ENCODE results near the gene DNAH17.

DNAH17 gene

DNA sequence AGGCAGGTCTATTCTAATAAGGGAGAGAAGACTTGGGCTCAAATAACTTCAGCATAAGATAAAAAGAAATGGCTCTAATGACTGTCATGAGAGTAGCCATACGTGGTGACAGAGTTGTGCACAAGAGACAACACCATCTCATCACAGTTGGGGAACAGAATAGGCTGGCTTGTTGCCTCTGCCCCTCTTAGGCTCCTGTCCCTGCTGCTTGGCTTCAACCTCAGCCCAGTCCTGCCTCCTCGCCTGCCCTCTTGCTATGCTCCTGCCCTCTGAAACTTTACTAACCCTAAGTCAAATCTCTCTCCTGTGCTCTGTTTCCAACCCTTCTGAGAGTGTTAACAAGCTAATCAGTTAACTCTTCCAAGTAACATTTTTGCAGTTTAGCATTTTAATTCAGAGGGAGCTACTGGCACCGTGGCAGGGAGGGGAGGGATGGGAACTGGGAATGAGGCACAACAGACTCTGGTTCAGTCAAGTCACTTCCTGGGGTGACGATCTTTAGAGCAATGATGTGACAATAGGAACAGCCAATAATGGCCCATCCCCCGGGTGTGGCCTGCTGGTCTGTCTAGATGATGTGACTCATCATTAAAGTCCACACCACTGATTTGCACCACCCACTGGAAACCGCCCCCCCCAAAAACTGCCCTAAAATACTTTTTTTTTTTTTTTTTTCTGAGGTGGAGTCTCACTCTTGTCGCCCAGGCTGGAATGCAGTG, 35.5 kb downstream of the DNAH17 start:
- peak; percentile 13 for DNase-seq (ENCODE audit: low read depth)

DNA sequence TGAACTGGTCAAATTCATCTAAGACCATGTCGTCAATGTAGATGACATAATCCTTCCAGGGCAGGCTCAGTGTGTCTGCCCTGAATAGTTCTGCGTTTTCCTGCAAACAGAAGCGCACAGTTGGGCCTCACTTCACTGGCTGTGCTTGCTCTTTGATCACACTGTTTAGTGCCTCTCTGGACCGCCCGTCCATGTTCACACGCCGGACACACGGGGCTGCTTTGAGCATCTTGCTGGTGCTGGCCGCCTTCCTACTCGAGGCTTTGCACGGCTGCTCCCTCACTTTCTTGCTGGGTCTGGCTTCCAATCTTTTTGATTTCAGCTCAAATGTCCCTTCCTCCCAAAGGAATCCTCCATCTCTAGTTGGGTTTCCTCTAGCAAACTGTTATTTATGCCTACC, 37.4 kb downstream of the DNAH17 start:
- no peak for DNase-seq (ENCODE audit: low read depth)

DNA sequence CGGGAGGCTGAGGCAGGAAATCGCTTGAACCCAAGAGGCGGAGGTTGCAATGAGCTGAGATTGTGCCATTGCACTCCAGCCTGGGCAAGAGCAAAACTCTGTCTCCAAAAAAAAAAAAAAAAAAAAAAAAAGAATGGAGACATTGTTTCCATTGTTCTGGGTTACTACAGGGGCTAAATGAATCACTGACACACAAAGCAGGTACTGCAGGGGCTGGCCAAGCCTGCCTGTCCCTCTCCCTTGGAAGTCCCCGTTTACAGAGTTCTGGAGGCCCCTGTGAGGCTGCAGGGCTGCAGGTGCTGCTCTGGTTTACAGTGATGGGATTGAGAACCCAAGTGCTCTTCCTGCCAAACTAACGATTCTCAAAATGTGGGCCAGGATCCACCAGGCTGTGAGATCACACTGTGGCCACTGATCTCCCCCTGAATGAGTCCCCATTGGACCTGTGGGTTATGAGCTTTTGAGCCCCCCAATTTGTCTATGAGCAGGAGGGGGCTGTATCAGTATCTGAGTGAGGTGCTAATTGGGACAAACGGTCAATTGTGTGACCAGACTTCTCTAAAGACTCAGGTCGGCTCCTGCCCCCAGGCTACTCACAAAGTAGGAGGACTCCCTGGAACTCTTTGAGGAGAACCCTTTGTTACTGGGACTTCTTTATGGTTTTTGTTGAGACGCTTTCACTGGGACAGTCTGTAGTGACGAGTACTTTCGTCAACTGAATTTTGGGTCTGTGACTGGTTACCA, 39.0 kb downstream of the DNAH17 start:
- DNase-seq (ENCODE audit: low read depth) = no peak

DNA sequence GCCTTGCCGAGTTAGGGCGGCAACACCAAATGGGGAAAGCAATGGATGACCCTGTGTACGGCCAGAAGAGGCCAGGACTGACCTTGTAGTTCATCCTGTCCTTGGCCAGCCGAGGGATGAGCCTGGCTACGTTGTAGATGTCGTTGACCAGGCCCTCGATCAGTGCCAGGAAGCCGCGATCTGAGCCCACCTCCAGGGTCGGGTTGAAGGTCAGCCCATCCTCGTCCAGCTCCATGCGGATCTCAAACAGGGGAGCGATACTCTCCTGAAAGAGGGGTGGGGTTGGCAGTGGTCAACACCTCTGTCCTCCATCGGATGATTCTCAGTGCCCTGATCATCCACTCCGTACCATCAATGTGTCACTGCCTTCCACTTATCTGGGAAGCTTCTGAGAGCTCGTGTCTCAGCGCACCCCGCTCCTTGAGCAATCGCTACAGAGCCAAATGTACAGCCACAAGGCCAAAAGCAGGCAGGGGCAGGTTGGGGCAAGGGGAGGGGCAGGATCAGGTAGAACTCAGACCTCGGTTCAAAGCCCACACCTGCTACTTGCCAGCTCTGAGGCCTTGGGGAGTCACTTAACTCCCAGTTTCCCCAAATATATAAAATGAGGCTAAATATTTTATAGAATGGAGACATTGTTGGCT, 39.9 kb downstream of the DNAH17 start:
- DNase-seq (ENCODE audit: low read depth) = no peak

DNA sequence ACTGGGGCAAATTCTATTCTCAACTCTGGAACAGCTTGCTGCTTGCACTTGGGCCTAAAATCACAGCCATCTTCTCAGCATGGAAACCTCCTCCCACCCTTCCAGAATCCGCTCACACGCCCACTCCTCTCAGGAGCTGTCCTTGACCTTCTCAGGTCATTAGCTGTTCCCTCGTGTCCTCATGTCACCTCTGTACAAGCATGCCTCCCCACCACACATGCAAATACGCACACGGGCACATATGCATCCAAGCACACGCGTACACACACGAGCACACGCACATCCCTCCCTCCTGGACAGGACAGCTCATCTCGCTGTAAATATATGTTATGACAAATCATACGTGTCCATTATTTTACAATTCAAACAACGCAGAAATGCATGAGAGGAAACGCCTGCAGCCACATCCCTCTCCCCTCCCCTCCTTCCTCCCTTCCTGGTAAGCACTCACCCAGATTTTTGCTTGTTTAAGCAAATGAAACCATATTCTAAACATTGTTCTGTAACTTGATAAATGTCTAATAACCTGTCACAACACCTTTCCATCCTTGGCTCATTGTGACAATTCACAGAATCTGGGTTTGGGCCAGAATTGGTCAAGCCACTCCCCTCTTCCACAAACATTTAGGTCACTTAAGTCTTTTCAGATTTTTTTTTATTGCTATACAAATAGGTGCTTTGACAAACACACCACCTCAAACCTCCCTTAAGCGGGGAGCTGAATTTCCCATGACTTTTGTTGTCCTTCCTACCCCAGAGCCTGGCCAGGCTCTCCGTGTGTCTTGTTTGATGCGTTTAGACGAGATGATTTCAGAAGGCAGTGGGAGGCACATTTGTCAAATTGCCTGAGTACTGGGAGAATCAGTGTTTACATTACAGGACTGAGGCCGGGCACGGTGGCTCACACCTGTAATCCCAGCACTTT, 41.7 kb downstream of the DNAH17 start:
- DNase-seq (ENCODE audit: low read depth) = no peak

DNA sequence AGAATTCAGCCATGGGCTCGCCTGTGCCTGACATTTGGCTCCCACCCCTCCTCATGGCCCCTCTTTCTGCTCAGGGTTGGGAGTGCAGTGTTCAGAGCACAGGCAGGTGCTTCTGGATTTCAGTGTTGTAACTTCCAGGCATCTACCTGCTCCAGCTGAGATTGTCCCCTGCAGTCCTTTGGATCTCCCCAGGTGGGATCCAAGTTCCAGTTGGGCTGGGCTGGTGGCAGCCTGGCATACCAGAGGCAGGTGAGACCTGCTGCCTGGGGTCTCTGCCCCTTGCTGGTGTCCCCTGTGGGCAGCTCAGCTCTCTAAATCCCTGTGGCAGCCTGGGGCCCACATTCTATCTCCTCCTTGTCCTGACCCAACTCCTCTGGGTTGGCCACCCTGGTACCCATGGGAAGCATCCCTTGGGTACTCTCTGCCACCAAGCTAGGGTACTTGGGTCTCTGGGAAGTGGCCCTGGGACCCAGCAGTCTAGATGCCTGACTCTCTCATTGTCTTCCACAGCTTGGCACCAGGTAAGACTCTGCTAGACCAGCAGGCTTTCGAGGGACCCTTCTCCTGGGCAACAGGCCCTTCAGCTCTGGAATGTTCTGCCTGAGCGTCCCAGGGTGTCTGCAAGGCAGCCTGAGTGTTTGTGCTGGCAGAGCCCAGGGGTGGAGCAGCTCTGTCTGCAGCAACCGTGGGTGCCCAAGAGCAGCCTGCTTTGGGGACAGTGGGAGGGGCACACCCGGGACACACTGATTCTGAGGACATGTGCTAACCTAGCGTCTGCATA, 42.5 kb downstream of the DNAH17 start:
- DNase-seq (ENCODE audit: low read depth) = no peak

DNA sequence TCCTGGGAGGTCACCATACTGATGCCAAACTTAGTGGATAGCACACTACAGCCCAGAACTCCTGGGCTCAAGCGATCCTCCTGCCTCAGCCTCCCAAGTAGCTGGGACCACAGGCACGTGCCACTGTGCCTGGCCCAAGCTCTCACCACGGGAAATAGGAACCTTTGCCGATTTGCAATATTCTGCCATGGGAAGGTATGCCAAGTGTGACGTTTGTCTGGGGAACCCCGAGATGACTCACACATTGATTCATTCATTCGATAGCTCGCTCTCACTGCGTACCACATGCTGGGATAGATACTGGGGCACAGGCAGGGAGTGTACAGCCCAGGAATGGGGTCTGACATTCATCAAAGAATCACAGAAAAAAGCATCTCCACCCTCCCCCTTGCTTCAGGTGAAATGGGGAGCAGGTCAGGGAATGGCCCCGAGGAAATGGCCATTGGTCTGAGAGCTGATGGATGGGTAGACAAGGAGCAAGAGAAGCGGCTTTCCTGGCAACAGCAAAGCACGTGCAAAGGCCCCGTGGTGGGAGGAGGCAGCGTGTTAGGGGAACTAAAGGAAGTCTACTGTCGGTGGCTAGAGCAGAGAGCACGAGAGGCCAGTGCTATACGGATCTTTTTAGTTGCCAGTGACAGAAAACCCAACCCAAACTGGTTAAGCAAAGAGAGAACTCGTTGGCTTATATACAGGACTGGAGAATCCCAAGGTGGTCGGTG, 44.1 kb downstream of the DNAH17 start:
- peak; percentile 39 for DNase-seq (ENCODE audit: low read depth)

DNA sequence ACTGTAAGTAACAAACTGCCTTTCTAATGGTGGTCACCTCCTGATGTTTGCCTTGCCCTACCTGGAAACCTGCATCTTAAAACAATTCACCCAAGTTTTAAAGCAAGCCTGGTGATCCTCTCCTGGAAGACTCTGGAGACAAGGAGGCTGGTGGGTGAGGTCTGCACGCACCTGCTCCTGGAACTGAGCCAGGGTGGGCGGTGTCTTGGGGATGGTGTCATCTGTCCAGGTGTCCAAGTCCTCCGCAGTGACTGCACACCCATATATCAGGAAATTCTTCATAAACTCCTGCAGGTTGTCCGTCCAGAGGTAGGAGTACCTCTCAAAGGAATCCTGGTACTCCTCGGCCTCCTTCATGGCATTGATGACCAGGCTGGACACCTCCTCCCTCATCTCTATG, 44.9 kb downstream of the DNAH17 start:
- DNase-seq (ENCODE audit: low read depth) = no peak

DNA sequence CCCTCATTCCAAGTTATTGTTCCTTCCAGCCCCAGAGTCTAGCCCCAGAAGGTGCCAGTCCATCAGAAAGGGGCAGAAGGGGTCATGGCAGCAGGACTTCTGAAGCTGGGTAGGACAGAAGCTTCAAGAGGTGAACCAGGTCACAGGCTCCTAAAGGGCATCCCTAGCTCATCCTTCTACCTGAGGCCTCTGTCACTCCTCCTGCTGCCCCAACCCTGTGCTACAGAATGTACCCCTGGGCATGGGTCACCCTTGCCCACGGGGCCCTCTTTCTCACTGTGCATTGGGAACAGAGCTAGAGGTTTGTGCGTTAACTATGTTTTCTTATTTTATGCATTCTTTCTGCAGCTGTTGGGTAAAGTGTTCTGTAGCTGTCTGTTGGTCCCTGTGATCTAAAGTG, 46.5 kb downstream of the DNAH17 start:
- DNase-seq (ENCODE audit: low read depth) = no peak

DNA sequence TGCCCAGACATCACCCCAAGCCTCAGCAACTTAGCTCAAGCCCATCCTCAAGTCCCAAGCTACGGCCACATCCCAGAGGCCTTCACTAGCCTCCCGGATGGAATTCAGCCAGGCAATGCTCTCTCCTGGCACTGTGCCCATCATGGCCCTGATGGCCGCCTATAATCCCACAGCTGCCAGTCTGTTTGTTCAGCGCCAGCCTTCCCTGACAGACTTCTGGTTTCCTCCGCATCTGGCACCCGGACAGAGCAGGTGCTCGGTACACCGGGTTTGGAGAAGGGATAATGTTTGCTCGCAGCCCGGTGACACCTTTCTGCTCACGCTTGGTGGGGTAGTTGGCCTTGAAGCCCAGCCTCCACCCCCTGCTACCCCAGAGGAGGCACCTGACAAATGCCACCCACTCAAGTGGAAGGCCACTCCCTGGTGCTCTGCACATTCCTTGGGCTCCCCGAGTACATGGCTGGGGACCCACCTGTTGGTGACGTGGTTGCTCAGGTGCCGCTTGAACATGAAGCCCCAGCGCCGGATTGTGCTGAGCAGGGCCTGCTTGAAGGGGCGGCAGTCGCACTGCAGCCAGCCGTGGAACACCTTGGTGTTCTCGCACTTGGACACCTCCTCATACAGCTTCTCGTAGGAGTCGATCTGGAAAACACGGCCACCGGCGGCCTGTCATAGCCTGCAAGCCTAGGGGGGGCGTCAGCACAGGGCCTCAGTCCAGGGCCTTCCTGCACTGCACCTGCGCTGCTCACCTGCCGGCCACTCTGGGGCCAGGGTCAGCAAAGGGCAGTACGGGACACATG, 47.1 kb downstream of the DNAH17 start:
- no peak for DNase-seq (ENCODE audit: low read depth)

DNA sequence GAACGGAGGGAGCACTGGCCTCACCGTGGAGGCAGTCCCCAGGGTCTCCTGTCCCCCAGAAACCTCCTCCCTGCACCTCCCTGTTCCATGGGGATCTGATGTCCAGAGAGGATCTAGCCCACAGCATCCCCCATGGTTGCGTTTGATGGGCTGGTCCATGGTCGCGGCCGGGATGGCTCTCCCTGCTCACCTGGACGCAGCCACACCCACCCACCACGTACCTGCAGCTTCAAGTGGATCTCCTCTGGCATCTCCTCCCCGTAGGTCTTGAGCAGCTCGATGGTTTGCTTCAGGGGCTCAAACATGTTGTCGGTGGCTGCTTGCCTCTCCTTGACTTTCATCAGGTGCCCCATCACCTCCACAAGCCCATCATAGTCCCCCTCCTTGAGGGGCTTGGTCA, 47.9 kb downstream of the DNAH17 start:
- DNase-seq (ENCODE audit: low read depth) = no peak

DNA sequence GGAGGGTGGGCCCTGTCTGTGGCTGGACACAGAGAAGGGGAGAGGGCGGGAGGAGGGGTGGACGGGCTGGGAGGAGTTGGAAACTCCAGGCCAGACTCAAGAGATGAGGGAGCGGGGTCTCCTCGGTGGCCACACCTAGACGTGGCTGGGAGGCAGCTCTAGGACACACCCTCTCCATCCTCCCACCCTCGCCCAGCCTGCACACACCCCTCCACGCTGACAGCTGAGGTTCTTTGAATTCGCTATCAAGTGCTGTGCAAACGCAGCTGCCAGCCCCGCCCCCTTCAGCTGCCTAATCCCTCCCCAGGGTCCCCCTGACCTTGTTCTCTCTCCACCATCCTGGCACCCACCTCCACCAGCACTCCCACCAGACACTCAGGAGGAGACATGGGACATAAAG, 48.7 kb downstream of the DNAH17 start:
- DNase-seq (ENCODE audit: low read depth) = no peak

DNA sequence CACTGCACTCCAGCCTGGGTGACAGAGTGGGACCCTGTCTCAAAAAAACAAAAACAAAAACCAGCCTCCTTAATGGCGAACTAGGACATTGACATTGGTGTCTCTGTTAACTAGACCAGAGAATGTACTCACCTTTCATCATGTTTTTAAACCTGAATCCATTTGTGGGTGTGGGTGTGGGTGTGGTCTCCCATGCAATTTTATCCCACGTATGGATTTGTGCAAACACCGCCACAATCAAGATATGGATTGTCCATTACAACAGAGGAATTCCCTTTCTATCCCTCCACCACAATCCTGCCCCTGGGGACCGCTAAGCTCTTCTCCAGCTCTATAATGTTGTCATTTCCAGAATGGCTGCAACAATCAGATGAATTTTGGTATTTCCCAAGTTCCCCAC, 49.9 kb downstream of the DNAH17 start:
- no peak for DNase-seq (ENCODE audit: low read depth)

DNA sequence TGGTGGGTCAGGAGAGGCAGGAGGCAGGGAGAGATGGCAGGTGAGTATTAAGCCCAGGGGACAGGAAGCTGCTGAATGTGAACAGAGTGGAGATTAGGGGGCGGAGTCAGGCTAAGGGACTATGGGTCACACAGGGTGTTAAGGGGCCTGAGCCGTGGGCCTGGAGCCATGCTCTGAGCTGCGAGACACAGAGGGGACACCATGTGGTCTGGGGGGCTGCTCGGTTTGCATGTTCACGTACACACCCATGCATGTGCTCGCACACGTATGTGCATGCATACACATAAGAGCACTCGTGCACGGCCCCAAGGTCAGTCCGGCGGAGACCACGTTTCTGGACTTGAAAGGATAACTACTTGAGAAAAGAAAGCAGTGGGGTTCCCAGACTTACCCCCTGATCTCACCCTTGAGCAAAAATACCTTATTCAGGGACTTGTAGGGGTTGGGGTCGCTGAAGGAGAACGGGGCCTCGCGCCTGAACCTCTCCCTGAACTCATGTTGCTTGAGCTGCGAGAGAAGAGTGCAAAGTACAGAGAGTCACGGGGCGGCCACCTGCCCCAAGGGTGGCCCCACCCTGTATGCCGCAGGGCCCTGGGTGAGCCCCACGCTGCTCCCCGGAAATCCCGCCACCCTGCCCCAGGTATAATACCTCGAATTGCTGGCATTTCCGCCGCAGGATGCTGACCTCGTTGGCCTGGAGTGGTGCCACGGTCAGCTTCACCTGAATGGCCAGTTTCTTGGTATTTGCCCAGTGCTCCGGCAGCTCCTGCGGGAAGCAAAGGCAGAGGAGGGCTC, 50.8 kb downstream of the DNAH17 start:
- no peak for DNase-seq (ENCODE audit: low read depth)

DNA sequence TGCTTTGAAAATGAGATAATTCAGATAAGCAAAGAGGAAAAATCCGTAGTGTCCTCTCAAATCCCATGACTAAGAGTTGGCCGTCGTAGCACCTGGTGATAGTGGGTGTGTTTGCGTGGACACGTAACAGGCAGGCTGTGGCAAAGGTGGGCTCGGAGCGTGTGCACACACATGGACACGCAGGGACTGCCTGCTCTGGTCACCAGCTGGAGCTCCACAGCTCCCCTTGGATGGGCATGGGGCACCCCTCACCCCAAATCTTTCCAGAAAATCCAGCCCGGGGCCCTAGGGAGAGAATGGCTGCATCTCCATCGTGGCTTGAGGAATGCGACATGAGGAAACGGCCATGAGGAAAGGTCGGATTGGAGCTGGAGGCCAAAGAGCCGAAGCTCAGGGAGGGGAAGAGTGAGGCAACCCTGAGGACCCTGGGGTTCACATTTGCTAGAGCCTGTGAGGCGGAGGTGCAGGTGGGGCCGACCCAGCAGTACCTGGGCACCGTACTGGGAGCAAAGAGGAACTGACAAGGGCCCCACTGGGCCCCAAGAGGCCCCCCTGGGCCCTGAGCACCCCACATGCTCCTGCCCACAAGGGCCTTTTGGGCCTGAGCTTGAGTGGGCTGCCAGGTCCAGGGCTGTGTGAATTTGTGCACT, 51.6 kb downstream of the DNAH17 start:
- no peak for DNase-seq (ENCODE audit: low read depth)

DNA sequence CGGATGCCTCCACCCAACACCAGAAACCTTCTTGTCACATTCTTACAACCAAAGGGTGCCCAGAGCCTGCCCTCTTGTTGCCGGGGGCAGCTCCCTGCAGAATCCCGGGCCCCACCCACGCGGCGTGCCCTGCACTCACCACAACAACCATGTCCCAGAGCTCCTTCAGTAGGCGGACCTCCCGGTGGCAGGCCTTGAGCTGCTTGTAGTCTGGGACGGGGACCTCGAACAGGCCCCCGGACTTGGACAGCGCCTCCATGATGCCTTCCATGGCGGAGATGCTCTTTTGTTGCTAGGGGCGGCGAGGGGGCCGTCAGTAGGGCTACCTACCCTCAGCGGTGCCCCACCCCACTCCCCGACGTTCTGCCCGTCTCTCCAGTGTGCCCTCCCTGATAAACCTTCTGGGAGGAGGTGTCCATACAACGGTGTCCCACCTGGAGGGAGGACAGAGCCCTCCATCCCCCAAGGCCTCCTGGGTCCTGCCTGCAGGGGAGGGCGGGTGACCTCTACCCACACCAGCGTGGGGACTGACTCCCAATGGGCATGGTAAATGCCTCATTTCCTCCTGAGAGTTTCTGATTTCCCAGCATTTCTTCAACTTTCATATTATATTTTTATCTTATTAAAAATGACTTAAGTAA, 52.2 kb downstream of the DNAH17 start:
- no peak for DNase-seq (ENCODE audit: low read depth)

DNA sequence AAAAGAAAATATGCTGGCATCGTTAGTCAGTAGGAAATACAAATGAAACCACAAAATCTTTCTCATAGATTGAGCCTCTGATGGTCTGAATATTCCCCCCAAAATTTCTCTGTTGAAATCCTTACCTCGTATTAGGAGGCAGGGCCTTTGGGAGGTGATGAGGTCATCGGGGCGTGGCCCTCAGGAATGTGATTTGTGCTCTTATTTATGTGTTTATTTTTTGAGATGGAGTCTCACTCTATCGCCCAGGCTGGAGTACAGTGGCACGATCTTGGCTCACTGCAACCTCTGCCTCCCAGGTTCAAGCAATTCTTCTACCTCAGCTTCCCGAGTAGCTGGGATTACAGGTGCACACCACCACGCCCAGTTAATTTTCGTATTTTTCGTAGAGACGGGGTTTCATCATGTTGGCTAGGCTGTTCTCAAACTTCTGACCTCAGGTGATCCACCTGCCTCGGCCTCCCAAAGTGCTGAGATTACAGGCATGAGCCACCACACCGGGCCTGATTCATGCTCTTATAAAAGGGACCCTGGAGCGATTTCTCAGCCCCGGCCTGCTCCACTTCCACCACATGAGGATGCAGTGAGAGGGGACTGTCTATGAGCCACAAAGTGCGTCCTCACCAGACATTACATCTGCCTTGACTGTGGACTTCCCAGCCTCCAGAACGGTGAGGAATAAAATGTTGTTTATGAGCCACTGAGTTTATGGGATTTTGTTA, 53.1 kb downstream of the DNAH17 start:
- no peak for DNase-seq (ENCODE audit: low read depth)
